Measurements from ENCODE around the gene GINS1. TPM values are rescaled to one million over a fixed set of nuclear protein-coding genes. Genes with fewer than 3 reads are reported as not detected.

The GINS1 gene
- total and polyA plus RNA-seq, 2 of the 13 experiments (the other 11 are each of a cell fraction or from before 2014, with no cell fraction given): 14.6 to 59.9 TPM

DNA sequence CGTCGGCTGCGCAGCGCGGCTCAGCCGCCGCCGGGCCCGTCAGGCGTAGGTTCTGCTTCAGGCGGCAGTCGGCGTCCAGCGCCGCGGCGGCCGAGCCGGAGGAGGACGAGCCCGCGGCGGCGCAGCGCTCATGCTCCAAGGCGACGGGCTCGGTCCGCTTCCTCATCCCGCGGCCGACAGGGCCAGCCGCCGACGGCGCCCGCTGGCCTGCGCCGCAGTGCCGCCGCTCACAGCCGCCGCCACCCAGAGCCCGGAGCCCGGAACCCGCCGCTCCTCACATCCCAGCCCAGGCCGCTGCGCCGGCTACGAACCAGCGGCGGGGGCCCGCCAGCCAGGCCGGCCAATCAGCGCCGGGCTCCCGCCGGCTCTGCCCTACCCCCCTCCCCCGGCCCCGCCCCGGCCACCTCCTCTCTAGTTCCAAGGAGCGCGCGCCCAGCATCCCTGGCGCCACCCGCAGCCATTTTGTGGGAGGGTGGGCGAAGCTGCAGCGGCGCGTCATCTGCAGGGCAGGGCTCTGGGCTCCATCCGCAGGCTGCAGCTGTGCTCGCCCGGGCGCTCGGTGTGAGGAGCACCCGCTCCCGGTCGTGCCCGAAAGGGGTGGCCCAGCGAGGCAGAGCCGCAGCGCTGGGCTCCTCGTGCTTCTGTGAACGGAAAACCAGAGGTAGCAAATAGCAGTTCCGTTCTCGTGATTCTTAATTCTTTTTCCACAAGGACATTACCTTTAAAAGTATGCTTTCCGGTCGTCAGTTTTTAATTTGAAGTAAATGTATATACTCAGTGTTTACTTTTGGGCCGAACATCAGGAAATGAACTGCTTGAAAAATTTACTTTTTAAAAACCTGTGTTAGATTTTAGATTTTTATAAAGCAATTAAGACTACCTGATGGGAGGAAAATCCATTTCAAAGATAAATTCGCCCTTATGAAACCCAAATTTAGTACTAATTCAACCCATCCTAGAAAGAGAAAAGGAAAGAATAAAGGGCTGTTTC, 16.6 kb upstream of the GINS1 start, which contains the start of gene ABHD12:
Gene ABHD12 (minus strand): TSS at position 298 of the 991 bp plus-strand sequence. CDS start 132 bp downstream, at position 166.
- in situ Hi-C loops (cut with HindIII; ENCODE audit: extremely low pct_ligation_motif_present, low pct_unique_long_range_greater_than_20kb) (no loop called here), intact Hi-C loops (cut with micrococcal nuclease; ENCODE audit: unreplicated experiment) (loop anchor here (1.0 to 10.0 kb wide), 6 partner anchors 13 to 396 kb away; partner anchors contain the start of genes APMAP and GINS1)
- Histone ChIP-seq H3K27me3 (ENCODE audit: control insufficient read depth in 1 of 2, insufficient read depth in 2 of 2, low read length in 2 of 2) (no peaks in the 10 kb centered on the region), H3K4me2 (ENCODE audit: low read depth, low read length) (peak within 1 kb of the TSS; percentile 86), H3K9me3 (ENCODE audit: low read length) (no peaks in the 10 kb centered on the region), H3K79me2 (ENCODE audit: insufficient read depth, low read length) (peaks cover 29% of the 10 kb centered on the region), H3K9ac (ENCODE audit: insufficient read depth, low read depth, low read length) (peak within 1 kb of the TSS; percentile 80), H3K36me3 (replicated peaks in 1 of 2; ENCODE audit: control insufficient read depth in 1 of 2, insufficient read depth in 2 of 2, low read length in 2 of 2) (peaks cover 0 to 3% of the 10 kb centered on the region in 2 experiments; a peak in 1 of 5 replicates), H3K27ac (ENCODE audit: extremely low read length, insufficient read depth, low read length) (peak within 1 kb of the TSS; percentile 79), H2AFZ (ENCODE audit: low read length) (peak within 1 kb of the TSS; percentile 73), H4K20me1 (ENCODE audit: insufficient read depth, low read length) (no peaks in the 10 kb centered on the region), H3K4me1 (ENCODE audit: insufficient read depth, low read length) (peaks cover 33% of the 10 kb centered on the region), H3K4me3 (replicated peaks in 1 of 3; ENCODE audit: insufficient read depth in 1 of 3, low read depth in 2 of 3, low read length in 3 of 3) (peak within 1 kb of the TSS; percentile 89 to 95 (median 92))
- ChIA-PET CTCF (ENCODE audit: low intra/inter-chr PET ratio, low total read pairs) (interaction anchor here (1.1 kb wide), 1 partner anchor 94 kb away, joined by 3 read pairs; no protein-coding TSS in a partner anchor), POLR2A (interaction anchor here (0.6 to 1.6 kb wide), 23 partner anchors 8 to 619 kb away, joined by 3 to 20 read pairs (median 4); partner anchors contain the start of genes GINS1 and PYGB)
- WGBS (ENCODE audit: low lambda C conversion rate): 2% methylated on average over 39 of the region's 91 CpGs
- ATAC-seq (peak; percentile 94), FAIRE-seq (no peak), DNase-seq (ENCODE audit: low spot score) (peak; percentile 97)
- TSS peak; percentile 97 for BruUV-seq (replicated peaks)
- TF ChIP-seq ZSCAN22 (CRISPR knock-in tag; IDR thresholded peaks at IDR 0.05) (0 out of 2 replicates have a peak, but pooled peaks have one; percentile 16), PHF8 (CRISPR knock-in tag; IDR thresholded peaks at IDR 0.05) (peak; percentile 92), SRSF1 (optimal IDR thresholded peaks at IDR 0.05; ENCODE audit: low read depth, low read length) (no peak), ZNF629 (CRISPR knock-in tag; conservative IDR thresholded peaks at IDR 0.05) (0 out of 2 replicates have a peak, but pooled peaks have one; percentile 44), ARHGAP35 (CRISPR knock-in tag; IDR thresholded peaks at IDR 0.05; ENCODE audit: borderline replicate concordance) (no peak), HCFC1 (IDR thresholded peaks at IDR 0.05; ENCODE audit: low read depth, low read length) (peak; percentile 43; the same call in 1 of the 2 replicates), ZKSCAN1 (IDR thresholded peaks at IDR 0.05; ENCODE audit: low read length) (0 out of 2 replicates have a peak, but pooled peaks have one; percentile 16), ZNF589 (CRISPR knock-in tag; conservative IDR thresholded peaks at IDR 0.05) (no peak; the same call in 1 of the 2 replicates), KMT2B (CRISPR knock-in tag; IDR thresholded peaks at IDR 0.05) (peak; percentile 94), ZNF816 (CRISPR knock-in tag; IDR thresholded peaks at IDR 0.05; ENCODE audit: borderline replicate concordance) (0 out of 2 replicates have a peak, but pooled peaks have one; percentile 42), JUNB (CRISPR knock-in tag; IDR thresholded peaks at IDR 0.05; ENCODE audit: borderline replicate concordance) (no peak), EEA1 (CRISPR knock-in tag; IDR thresholded peaks at IDR 0.05; ENCODE audit: borderline replicate concordance) (peak; percentile 53; the same call in 1 of the 2 replicates), HMG20A (CRISPR knock-in tag; IDR thresholded peaks at IDR 0.05; ENCODE audit: borderline replicate concordance) (peak; percentile 54; the same call in 1 of the 2 replicates), SOX5 (CRISPR knock-in tag; IDR thresholded peaks at IDR 0.05; ENCODE audit: borderline replicate concordance) (peak; percentile 57; the same call in 1 of the 2 replicates)
- TF ChIP-seq, protein P1, sequence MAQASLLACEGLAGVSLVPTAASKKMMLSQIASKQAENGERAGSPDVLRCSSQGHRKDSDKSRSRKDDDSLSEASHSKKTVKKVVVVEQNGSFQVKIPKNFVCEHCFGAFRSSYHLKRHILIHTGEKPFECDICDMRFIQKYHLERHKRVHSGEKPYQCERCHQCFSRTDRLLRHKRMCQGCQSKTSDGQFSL (CRISPR knock-in tag; IDR thresholded peaks at IDR 0.05): peak; percentile 77
- TF ChIP-seq, protein P2, sequence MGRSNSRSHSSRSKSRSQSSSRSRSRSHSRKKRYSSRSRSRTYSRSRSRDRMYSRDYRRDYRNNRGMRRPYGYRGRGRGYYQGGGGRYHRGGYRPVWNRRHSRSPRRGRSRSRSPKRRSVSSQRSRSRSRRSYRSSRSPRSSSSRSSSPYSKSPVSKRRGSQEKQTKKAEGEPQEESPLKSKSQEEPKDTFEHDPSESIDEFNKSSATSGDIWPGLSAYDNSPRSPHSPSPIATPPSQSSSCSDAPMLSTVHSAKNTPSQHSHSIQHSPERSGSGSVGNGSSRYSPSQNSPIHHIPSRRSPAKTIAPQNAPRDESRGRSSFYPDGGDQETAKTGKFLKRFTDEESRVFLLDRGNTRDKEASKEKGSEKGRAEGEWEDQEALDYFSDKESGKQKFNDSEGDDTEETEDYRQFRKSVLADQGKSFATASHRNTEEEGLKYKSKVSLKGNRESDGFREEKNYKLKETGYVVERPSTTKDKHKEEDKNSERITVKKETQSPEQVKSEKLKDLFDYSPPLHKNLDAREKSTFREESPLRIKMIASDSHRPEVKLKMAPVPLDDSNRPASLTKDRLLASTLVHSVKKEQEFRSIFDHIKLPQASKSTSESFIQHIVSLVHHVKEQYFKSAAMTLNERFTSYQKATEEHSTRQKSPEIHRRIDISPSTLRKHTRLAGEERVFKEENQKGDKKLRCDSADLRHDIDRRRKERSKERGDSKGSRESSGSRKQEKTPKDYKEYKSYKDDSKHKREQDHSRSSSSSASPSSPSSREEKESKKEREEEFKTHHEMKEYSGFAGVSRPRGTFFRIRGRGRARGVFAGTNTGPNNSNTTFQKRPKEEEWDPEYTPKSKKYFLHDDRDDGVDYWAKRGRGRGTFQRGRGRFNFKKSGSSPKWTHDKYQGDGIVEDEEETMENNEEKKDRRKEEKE (IDR thresholded peaks at IDR 0.05): no peak
- TF ChIP-seq, protein P3, sequence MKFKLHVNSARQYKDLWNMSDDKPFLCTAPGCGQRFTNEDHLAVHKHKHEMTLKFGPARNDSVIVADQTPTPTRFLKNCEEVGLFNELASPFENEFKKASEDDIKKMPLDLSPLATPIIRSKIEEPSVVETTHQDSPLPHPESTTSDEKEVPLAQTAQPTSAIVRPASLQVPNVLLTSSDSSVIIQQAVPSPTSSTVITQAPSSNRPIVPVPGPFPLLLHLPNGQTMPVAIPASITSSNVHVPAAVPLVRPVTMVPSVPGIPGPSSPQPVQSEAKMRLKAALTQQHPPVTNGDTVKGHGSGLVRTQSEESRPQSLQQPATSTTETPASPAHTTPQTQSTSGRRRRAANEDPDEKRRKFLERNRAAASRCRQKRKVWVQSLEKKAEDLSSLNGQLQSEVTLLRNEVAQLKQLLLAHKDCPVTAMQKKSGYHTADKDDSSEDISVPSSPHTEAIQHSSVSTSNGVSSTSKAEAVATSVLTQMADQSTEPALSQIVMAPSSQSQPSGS (CRISPR knock-in tag; IDR thresholded peaks at IDR 0.05): peak; percentile 91

Measured in HepG2 (cell line).